ENCODE data around the gene POLR2I.

GRCh38 chr19:36120092-36120983 lies 5.7 kb upstream of the POLR2I start:
- TF ChIP-seq CTCF (conservative IDR thresholded peaks at IDR 0.05 in 1 of 2, IDR thresholded peaks at IDR 0.05 in 1 of 2; ENCODE audit: extremely low read depth in 1 of 2, insufficient read depth in 1 of 2, low read depth in 1 of 2, low read length in 2 of 2) (no peak), EZH2 (IDR thresholded peaks at IDR 0.05; ENCODE audit: borderline replicate concordance, low read length) (no peak)
